Measurements from ENCODE around the gene GBE1.
"Not testable (repeated sequence)": the region's sequence is repeated elsewhere in the genome, so short reads cannot be mapped to it uniquely, and the experiment has no call there.

The GBE1 gene

DNA sequence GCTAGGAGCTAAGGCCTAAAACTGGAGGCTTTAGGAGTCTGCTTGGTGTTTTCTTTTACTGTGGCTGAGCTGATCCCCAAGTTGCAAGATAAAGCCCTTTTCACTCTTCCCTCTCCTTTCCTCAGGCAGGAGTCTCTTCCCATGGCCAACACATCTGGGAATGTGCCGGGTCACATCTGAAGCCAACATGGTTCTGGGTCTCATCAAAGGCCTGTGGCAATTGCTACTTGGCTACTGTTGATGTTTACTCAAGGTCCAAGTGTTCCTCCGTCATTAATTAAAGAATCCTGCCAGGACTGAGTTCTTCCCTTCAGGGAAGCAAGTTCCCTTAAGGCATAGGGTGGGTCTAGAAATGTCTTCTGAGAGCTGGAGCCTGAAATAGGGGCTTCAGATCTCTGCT is 230.2 kb downstream of the GBE1 start:
- DNase-seq (ENCODE audit: low read depth) = no peak

GRCh38 chr3:81530180-81530939 is 231.1 kb downstream of the GBE1 start:
- DNase-seq (ENCODE audit: low read depth) = no peak

DNA sequence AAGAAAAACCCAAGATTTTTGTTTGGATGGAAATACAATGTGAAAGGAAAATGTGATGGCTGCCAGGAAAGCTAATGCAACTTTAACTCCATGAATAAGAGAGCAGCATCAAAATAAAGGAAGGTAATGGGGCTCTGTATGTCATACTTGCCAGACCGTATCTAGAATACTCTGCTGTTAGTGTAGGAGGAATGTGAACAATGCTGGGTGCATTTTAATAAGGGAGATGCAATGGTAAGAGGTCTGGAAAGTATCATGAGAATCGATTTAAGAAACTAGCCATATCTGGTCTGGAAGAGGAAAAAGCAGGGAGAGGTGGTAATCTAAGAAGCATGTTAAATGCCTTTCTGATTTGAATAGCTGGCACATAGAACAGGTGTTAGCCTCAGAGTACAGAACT is 239.6 kb downstream of the GBE1 start:
- no peak for DNase-seq (ENCODE audit: low read depth)

DNA sequence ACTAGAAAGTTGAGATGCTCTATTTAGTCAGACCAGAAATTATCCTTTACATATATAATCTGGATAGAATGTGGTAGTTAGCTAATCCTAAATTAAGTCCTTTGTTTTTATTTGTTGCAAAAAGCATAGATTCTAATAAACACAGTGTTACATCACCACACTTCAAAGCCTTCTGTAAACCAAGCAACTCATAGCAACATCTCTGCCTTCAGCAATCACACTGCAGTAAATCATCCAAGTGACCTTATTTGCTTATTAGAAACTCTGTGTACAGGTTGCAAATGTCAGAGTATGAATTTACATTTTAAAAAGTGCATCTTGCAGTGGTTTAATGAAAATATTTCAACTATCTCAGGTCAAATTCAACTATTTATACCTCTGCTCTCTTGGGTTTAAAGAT is 242.5 kb downstream of the GBE1 start:
- DNase-seq (ENCODE audit: low read depth) = no peak

DNA sequence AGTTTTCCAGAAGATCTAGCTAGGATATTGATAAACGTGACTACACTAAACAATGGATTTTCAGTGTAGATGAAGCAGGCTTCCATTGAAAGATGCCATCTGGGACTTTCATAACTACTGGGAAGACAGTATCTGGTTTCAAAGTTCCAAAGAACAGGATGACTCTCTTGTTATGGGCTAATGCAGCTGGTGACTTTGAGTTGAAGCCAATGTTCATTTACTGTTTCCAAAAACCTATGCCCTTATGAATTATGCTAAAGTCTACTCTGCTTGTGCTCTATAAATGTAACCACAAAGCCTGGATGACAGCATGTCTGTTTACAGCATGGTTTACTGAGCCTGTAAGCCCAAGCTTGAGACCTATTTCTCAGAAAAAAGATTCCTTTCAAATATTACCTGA is 245.4 kb downstream of the GBE1 start:
- DNase-seq (ENCODE audit: low read depth) = no peak

DNA sequence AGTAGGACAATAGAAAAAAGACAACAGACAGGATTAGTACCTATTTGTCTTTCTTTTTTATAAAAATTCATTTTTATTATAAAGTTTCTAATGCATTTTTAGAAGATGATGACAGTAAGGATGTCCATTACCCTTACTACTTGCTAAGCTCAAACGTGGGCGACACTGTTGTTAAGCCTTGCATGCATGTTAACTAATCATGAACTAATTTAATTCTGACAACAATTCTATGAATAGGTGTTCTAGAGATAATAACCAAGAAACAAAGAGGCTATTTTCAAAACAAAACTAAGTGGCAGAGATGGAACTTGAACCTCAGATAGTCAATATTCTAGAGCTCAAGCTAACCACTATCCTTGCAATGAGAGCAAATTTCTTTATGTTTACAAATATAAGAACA is 247.9 kb downstream of the GBE1 start:
- no peak for DNase-seq (ENCODE audit: low read depth)

DNA sequence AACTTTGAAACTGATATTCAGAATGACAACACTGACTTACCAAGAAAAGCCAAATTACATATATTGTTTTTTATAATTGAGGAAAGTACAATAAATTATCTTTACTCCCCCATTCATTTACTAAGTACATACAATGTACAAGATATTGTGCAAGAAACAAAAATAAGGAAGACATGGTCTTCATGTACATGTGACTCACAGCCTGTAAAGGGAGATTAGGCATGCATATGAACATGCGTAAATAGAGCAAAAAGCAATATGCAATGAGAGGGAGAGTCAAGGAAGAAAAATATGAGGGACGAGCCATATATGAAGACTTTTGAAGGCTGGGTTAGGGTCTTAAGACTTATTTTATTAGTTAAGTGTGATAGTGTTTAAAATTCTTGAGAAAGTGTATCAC is 258.4 kb downstream of the GBE1 start:
- no peak for DNase-seq (ENCODE audit: low read depth)

DNA sequence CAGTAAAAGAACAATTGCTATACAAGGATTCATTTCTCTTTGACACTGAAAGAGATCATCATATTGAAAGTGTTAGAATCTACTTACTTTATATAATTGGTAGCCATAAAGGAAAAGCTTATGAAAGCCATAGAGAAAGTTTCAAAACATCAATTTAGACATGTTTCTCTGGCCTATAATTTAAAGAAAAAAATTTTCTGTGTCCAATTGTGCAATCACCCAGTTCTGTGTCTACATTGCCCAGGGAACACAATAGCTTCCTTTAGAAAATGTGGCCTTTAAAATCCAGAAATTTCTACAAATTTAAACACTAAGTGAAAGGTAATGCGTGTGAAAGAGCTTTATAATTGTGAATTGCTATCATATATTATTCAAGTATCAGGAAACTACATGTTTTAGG is 259.2 kb downstream of the GBE1 start:
- DNase-seq (ENCODE audit: low read depth) = no peak

DNA sequence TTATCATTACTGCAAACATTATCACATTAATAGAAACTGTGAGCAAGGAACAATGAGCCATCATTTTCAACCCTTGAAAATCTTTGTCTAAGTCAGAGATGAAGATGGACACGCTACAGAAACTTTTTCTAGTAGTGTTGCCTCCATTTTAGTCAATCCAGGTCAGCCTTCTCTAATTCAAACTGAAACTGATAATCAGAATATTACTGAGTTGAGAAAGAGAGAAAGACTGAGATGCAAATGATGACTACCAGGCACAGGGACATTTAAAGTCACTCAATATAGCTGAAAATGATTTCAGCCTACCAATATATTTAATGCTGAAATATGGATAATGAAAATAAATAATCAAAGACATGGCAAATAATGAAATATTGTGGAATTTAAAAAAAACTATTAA is 261.4 kb downstream of the GBE1 start:
- DNase-seq (ENCODE audit: low read depth) = no peak

DNA sequence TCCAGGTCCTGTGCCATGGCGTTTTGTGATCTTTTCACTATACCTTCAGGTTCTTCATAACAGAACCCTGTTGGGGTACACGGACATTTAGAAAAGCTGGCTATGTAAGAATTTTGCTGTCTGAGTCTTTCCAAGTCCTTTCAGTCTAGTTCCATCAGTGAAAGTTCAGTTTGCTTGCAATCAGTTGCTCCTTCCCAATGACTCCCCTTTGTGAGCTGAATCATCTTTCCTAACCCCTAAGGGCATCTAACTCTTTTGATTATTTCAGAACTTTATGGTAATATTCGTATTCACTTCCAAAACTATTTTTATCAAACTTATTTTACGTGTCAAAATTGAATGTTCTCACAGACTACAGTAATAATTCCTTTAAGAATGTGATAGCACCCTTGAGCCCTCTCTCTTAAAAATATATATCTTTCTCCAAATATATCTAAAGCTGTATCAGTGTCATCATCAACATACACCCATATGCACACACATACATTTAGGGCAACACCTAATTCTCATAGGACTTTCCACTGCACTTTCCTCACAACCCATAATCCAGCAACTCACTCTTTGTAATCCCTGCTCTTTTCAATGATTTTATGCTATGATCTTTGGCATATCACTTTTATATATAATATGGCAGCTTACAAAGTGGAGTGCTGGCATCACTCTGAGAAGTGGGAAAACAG is 263.7 kb downstream of the GBE1 start:
- no peak for DNase-seq (ENCODE audit: low read depth)

- no peak for DNase-seq (ENCODE audit: low read depth)
These were observed 264.9 kb downstream of the GBE1 start for GRCh38 chr3:81496407-81497104.

GRCh38 chr3:81492471-81492870 is 269.0 kb downstream of the GBE1 start:
- DNase-seq (ENCODE audit: low read depth) = not testable (repeated sequence)

- no peak for DNase-seq (ENCODE audit: low read depth)
These were observed 269.4 kb downstream of the GBE1 start for GRCh38 chr3:81492040-81492439.

GRCh38 chr3:81490541-81491288 is 270.7 kb downstream of the GBE1 start:
- DNase-seq (ENCODE audit: low read depth) = no peak

GRCh38 chr3:81485444-81485865 is 276.0 kb downstream of the GBE1 start:
- no peak for DNase-seq (ENCODE audit: low read depth)

- no peak for DNase-seq (ENCODE audit: low read depth)
These were observed 276.9 kb downstream of the GBE1 start for GRCh38 chr3:81484520-81484919.

GRCh38 chr3:81483046-81483445 is 278.4 kb downstream of the GBE1 start:
- no peak for DNase-seq (ENCODE audit: low read depth)

- DNase-seq (ENCODE audit: low read depth) = no peak
These were observed 283.7 kb downstream of the GBE1 start for GRCh38 chr3:81477740-81478139.

DNA sequence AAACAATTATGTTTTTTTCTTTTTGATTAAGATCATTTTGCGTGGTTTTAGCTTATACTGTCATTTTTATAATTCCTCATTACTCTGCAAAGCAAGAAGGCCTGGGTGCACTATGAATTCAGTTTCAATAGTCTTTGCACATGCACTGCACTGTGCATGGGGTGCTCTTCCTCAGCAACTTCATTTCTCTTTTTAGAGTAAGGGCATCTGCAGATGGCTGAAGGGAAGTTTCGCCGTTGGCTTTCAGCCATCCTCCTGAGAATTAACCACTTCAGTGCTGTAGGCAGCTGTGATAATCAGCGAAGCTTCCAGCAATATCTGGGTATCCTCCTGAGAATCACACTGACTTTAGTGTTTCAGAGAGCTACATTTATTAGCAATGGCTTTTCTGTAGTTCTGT is 284.8 kb downstream of the GBE1 start:
- DNase-seq (ENCODE audit: low read depth) = no peak

- no peak for DNase-seq (ENCODE audit: low read depth)
These were observed 288.7 kb downstream of the GBE1 start for GRCh38 chr3:81472600-81473362.

DNA sequence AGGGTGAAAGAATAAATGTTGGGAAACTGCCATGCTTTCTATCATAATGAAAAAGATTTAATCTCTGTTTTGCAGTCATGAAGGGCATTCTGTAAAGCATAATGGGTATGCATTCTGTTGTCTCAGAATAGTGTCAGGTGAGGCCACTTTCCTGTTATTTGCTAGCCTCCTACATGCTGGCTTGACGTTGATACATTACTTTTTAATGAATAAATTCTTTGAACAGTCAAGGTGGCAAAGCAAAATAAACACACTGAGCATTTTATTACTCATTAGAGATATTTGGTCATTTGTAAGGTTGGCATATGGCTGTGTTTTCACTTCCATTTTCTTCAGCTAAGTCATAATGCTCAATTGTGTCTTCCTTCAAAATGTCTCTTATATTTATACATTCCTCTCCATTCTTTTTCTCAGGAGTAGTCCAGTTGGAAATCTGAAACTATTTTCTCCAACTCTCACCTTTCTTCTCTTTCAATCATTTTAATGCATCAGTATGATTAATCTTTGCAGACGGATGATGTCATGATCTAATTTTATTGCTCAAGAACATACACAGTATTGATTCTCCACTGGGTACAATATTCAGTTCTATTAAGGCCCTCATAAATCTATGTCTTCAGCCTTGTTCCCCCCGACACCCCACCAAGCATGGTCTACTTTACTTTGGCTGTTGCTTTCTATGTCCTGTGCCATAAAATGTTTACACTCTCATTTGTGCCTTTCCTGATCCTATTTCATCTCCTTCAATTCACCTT is 290.7 kb downstream of the GBE1 start:
- no peak for DNase-seq (ENCODE audit: low read depth)

All from CMK (cell line).